Activated T-helper 2 cell treated with anti-CD3 and anti-CD28 coated beads, Interferon-gamma antibody, Interleukin-2, Interleukin-4, amounts not matched to agents 10 μg/mL and 5 μg/mL and 100 μg/mL, durations not matched to agents 14 hours and 24 hours and 36 hours (primary cell): Measurements from ENCODE around the gene RBM19. TPM values are rescaled to one million over a fixed set of nuclear protein-coding genes. Genes with fewer than 3 reads are reported as not detected.
"Not testable (repeated sequence)": the region's sequence is repeated elsewhere in the genome, so short reads cannot be mapped to it uniquely, and the experiment has no call there.

Experiments used
- DNase-seq: peaks from one replicate; pipeline ENCODE4 v3.0.0; 2021; ENCODE audit warnings: low spot score
- H3K27ac Mint-ChIP-seq: one replicate; pipeline ENCODE4 v1.8.0; 2021; ENCODE audit warnings: mixed read lengths
- H3K27me3 Mint-ChIP-seq: one replicate; pipeline ENCODE4 v1.8.0; 2021; ENCODE audit warnings: low read depth, mixed read lengths
- H3K36me3 Mint-ChIP-seq: one replicate; pipeline ENCODE4 v1.8.0; 2021; ENCODE audit warnings: low read depth, mixed read lengths
- H3K4me1 Mint-ChIP-seq: one replicate; pipeline ENCODE4 v1.8.0; 2021; ENCODE audit warnings: low read depth, mixed read lengths
- H3K4me3 Mint-ChIP-seq: one replicate; pipeline ENCODE4 v1.8.0; 2021; ENCODE audit warnings: low read depth, mild to moderate bottlenecking, moderate library complexity, mixed read lengths
- H3K9me3 Mint-ChIP-seq: one replicate; pipeline ENCODE4 v1.8.0; 2021; ENCODE audit warnings: mixed read lengths
- intact Hi-C: fragments of 100-400 bp; cut with micrococcal nuclease; formaldehyde crosslinking; loops from one replicate; pipeline ENCODE4 v1.15.1; 2023
- total RNA-seq: library from RNA; stranded (reverse); gene quantifications from 2 replicates; pipeline ENCODE4 v1.2.3, GENCODE V29; 2022

The RBM19 gene
- total RNA-seq, 1 donor from 2014 or later, result 96.8 TPM

- H3K4me1 Mint-ChIP-seq, result no peaks in the 10 kb centered on the region
- H3K4me3 Mint-ChIP-seq, result no peak overlapping the region
- H3K36me3 Mint-ChIP-seq, result no peaks in the 10 kb centered on the region
- peaks cover 1% of the 10 kb centered on the region for H3K27me3 Mint-ChIP-seq
- no peaks in the 10 kb centered on the region for H3K9me3 Mint-ChIP-seq
- H3K27ac Mint-ChIP-seq, result no peak overlapping the region
- no peak for DNase-seq
- intact Hi-C loops, result no loop called here
Measured at GRCh38 chr12:113997365-113997764, 31.2 kb upstream of the RBM19 start.

- Mint-ChIP-seq H3K9me3 (no peaks in the 10 kb centered on the region), H3K27me3 (peaks cover 4% of the 10 kb centered on the region), H3K27ac (no peak overlapping the region), H3K4me3 (no peak overlapping the region), H3K4me1 (no peaks in the 10 kb centered on the region), H3K36me3 (no peaks in the 10 kb centered on the region)
- intact Hi-C loops, result no loop called here
- no peak for DNase-seq
Measured at GRCh38 chr12:113996026-113996425, 29.9 kb upstream of the RBM19 start.

- Mint-ChIP-seq H3K27ac (no peak overlapping the region), H3K36me3 (no peaks in the 10 kb centered on the region), H3K9me3 (no peaks in the 10 kb centered on the region), H3K27me3 (peaks cover 6% of the 10 kb centered on the region), H3K4me1 (no peaks in the 10 kb centered on the region), H3K4me3 (no peak overlapping the region)
- intact Hi-C loops, result no loop called here
- no peak for DNase-seq
Measured at GRCh38 chr12:113994051-113994450, 27.9 kb upstream of the RBM19 start.

- H3K4me1 Mint-ChIP-seq, H3K27ac Mint-ChIP-seq, H3K4me3 Mint-ChIP-seq, H3K9me3 Mint-ChIP-seq, DNase-seq, H3K36me3 Mint-ChIP-seq, intact Hi-C loops: not testable (repeated sequence)
- peaks cover 10% of the 10 kb centered on the region for H3K27me3 Mint-ChIP-seq
Measured at GRCh38 chr12:113992751-113993150, 26.6 kb upstream of the RBM19 start.

GRCh38 chr12:113991224-113992044 is 25.3 kb upstream of the RBM19 start:
- Mint-ChIP-seq H3K4me1 (no peaks in the 10 kb centered on the region), H3K36me3 (no peaks in the 10 kb centered on the region), H3K27ac (no peak overlapping the region), H3K27me3 (peaks cover 11% of the 10 kb centered on the region), H3K4me3 (no peak overlapping the region), H3K9me3 (no peaks in the 10 kb centered on the region)
- no peak for DNase-seq
- intact Hi-C loops, result no loop called here

- intact Hi-C loops, result no loop called here
- Mint-ChIP-seq H3K36me3 (no peaks in the 10 kb centered on the region), H3K4me1 (no peaks in the 10 kb centered on the region), H3K9me3 (no peaks in the 10 kb centered on the region), H3K27me3 (peaks cover 11% of the 10 kb centered on the region), H3K27ac (no peak overlapping the region), H3K4me3 (no peak overlapping the region)
- DNase-seq, result no peak
Measured at GRCh38 chr12:113990250-113991223, 24.4 kb upstream of the RBM19 start.

- intact Hi-C loops, result no loop called here
- H3K27me3 Mint-ChIP-seq, result peaks cover 11% of the 10 kb centered on the region
- no peak for DNase-seq
- H3K36me3 Mint-ChIP-seq, result no peaks in the 10 kb centered on the region
- no peaks in the 10 kb centered on the region for H3K9me3 Mint-ChIP-seq
- H3K4me1 Mint-ChIP-seq, result no peaks in the 10 kb centered on the region
- no peak overlapping the region for H3K4me3 Mint-ChIP-seq
- H3K27ac Mint-ChIP-seq, result no peak overlapping the region
Measured at GRCh38 chr12:113988976-113989375, 22.9 kb upstream of the RBM19 start.

GRCh38 chr12:113988064-113988451 is 21.9 kb upstream of the RBM19 start:
- Mint-ChIP-seq H3K27ac (no peak overlapping the region), H3K36me3 (no peaks in the 10 kb centered on the region), H3K9me3 (no peaks in the 10 kb centered on the region), H3K4me3 (no peak overlapping the region), H3K27me3 (peaks cover 10% of the 10 kb centered on the region), H3K4me1 (no peaks in the 10 kb centered on the region)
- no peak for DNase-seq
- intact Hi-C loops, result no loop called here

GRCh38 chr12:113987261-113988063 is 21.3 kb upstream of the RBM19 start:
- no peaks in the 10 kb centered on the region for H3K36me3 Mint-ChIP-seq
- H3K4me1 Mint-ChIP-seq, result no peaks in the 10 kb centered on the region

GRCh38 chr12:113984464-113984863 is 18.3 kb upstream of the RBM19 start:
- H3K27me3 Mint-ChIP-seq, result peaks cover 5% of the 10 kb centered on the region
- H3K4me1 Mint-ChIP-seq, result no peaks in the 10 kb centered on the region
- intact Hi-C loops, result loop anchor here (5.0 kb wide), 1 partner anchor 418 kb away; no protein-coding TSS in a partner anchor
- no peak overlapping the region for H3K27ac Mint-ChIP-seq
- no peaks in the 10 kb centered on the region for H3K36me3 Mint-ChIP-seq
- DNase-seq, result no peak
- no peaks in the 10 kb centered on the region for H3K9me3 Mint-ChIP-seq
- no peak overlapping the region for H3K4me3 Mint-ChIP-seq

More at GRCh38 chr12:113987261-113988063, 21.3 kb upstream of the RBM19 start:
- H3K27ac Mint-ChIP-seq, result no peak overlapping the region
- H3K9me3 Mint-ChIP-seq, result no peaks in the 10 kb centered on the region
- intact Hi-C loops, result no loop called here
- H3K27me3 Mint-ChIP-seq, result peaks cover 10% of the 10 kb centered on the region
- DNase-seq, result no peak
- H3K4me3 Mint-ChIP-seq, result no peak overlapping the region

- intact Hi-C loops, result loop anchor here (5.0 kb wide), 1 partner anchor 418 kb away; no protein-coding TSS in a partner anchor
- no peaks in the 10 kb centered on the region for H3K4me1 Mint-ChIP-seq
- DNase-seq, result no peak
- no peaks in the 10 kb centered on the region for H3K36me3 Mint-ChIP-seq
- H3K27me3 Mint-ChIP-seq, result peaks cover 5% of the 10 kb centered on the region
- H3K27ac Mint-ChIP-seq, result no peak overlapping the region
- no peak overlapping the region for H3K4me3 Mint-ChIP-seq
- no peaks in the 10 kb centered on the region for H3K9me3 Mint-ChIP-seq
Measured at GRCh38 chr12:113983777-113984448, 17.8 kb upstream of the RBM19 start.

GRCh38 chr12:113983265-113983664 is 17.1 kb upstream of the RBM19 start:
- H3K4me3 Mint-ChIP-seq, result no peak overlapping the region
- peaks cover 3% of the 10 kb centered on the region for H3K27me3 Mint-ChIP-seq
- intact Hi-C loops, result loop anchor here (5.0 kb wide), 1 partner anchor 419 kb away; no protein-coding TSS in a partner anchor
- no peak for DNase-seq
- H3K4me1 Mint-ChIP-seq, result no peaks in the 10 kb centered on the region
- H3K36me3 Mint-ChIP-seq, result no peaks in the 10 kb centered on the region
- no peak overlapping the region for H3K27ac Mint-ChIP-seq
- no peaks in the 10 kb centered on the region for H3K9me3 Mint-ChIP-seq
